Tibial nerve (tissue), 4 donors: ENCODE data around the gene CARD11.

Experiments
- EP300 ChIP-seq, 2 donors: sonication (generic); formaldehyde crosslinking; IDR thresholded peaks; one replicate each; pipeline ENCODE4 v1.6.1; 2017; ENCODE audit warnings: antibody characterized with exemption in 2 of 2, mild to moderate bottlenecking in 1 of 2
- POLR2A ChIP-seq, 2 donors: fragments of 450-650 bp; IDR thresholded peaks; one replicate each; pipeline ENCODE4 v1.6.1; 2017; ENCODE audit warnings: antibody characterized with exemption in 2 of 2, mild to moderate bottlenecking in 2 of 2, moderate library complexity in 2 of 2
- TF ChIP-seq, protein P1 (sequence below), 5 experiments: fragments of 200-600 bp in 3 of 5; fragments of 450-650 bp in 2 of 5; sonication (generic) in 3 of 5; IDR thresholded peaks; one replicate each; pipeline ENCODE4 v1.5.1; 2016 to 2019; ENCODE audit warnings: antibody characterized with exemption in 5 of 5, mild to moderate bottlenecking in 3 of 5, moderate library complexity in 2 of 5

DNA sequence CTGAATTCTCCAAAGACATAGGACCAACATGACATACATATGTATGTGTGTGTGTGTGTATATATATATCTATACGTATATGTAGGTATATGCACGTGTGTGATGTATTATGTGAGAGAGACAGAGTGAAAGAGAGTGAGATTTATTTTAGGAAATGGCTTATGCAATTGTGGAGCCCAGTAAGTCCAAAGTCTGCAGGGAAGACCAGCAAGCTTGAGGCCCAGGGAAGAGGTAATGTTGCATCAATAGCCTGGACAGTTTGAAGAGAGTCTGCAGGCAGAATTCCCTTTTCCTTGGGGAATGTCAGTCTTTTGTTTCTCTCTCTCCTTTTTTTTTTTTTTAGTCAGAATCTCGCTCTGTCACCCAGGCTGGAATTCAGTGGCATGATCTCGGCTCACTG lies 33.0 kb upstream of the CARD11 start:
- TF ChIP-seq POLR2A (IDR thresholded peaks at IDR 0.05) (no peak), EP300 (IDR thresholded peaks at IDR 0.05) (no peak)
- TF ChIP-seq, protein P1, sequence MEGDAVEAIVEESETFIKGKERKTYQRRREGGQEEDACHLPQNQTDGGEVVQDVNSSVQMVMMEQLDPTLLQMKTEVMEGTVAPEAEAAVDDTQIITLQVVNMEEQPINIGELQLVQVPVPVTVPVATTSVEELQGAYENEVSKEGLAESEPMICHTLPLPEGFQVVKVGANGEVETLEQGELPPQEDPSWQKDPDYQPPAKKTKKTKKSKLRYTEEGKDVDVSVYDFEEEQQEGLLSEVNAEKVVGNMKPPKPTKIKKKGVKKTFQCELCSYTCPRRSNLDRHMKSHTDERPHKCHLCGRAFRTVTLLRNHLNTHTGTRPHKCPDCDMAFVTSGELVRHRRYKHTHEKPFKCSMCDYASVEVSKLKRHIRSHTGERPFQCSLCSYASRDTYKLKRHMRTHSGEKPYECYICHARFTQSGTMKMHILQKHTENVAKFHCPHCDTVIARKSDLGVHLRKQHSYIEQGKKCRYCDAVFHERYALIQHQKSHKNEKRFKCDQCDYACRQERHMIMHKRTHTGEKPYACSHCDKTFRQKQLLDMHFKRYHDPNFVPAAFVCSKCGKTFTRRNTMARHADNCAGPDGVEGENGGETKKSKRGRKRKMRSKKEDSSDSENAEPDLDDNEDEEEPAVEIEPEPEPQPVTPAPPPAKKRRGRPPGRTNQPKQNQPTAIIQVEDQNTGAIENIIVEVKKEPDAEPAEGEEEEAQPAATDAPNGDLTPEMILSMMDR (IDR thresholded peaks at IDR 0.05) = no peak
